BJ (cell line): Measurements from ENCODE around the gene SFXN4. TPM values are rescaled to one million over a fixed set of nuclear protein-coding genes. Genes with fewer than 3 reads are reported as not detected.
"Not testable (repeated sequence)": the region's sequence is repeated elsewhere in the genome, so short reads cannot be mapped to it uniquely, and the experiment has no call there.

Experiments used
- CTCF ChIA-PET: fragments of 350-600 bp; formaldehyde crosslinking; extraction: SDS; loops from one replicate; lab custom pipeline; 2021; ENCODE audit warnings: antibody characterized with exemption, inconsistent platforms; lab: Yijun Ruan, JAX
- POLR2A ChIA-PET: fragments of 300-600 bp; sonication (Branson Sonifier 250); formaldehyde crosslinking; extraction: SDS; loops from one replicate; lab custom pipeline; 2021; ENCODE audit warnings: antibody characterized with exemption; lab: Charles Lee
- DNase-seq: peaks from one replicate; pipeline ENCODE4 v3.0.0-alpha.2; 2011; ENCODE audit warnings: low read depth
- H3K27me3 ChIP-seq: 2 replicates; pipeline ENCODE4 v1.6.0; 2011; ENCODE audit warnings: low read length; ENCODE audit not compliant: control insufficient read depth, insufficient read depth
- H3K36me3 ChIP-seq: 2 replicates; pipeline ENCODE4 v1.5.1; 2011; ENCODE audit warnings: low read length; ENCODE audit not compliant: control insufficient read depth, insufficient read depth
- H3K4me3 ChIP-seq: 2 replicates; pipeline ENCODE4 v1.5.1; 2011; ENCODE audit warnings: low read depth, mild to moderate bottlenecking, control low read depth, low read length
- CTCF ChIP-seq: IDR thresholded peaks from 2 replicates; pipeline ENCODE4 v1.5.1; 2011; ENCODE audit warnings: low read depth, mild to moderate bottlenecking, control low read depth, inconsistent platforms, low read length, moderate library complexity; ENCODE audit not compliant: insufficient read depth
- polyA plus RNA-seq: library from polyadenylated mRNA; depleted of rRNA; stranded (reverse); fragments of >200 nt; gene quantifications from 2 replicates; pipeline ENCODE4 v1.2.3, GENCODE V29; 2011

The SFXN4 gene
- polyA plus RNA-seq, 1 experiment = 9.6 TPM

GRCh38 chr10:119116326-119116951 is 49.1 kb downstream of the SFXN4 start:
- DNase-seq = no peak
- POLR2A ChIA-PET = interaction anchor here (0.7 kb wide), 1 partner anchor 35 kb away, joined by 3 read pairs; no protein-coding TSS in a partner anchor
- Histone ChIP-seq H3K36me3 (peaks cover 6% of the 10 kb centered on the region), H3K4me3 (no peak overlapping the region), H3K27me3 (no peaks in the 10 kb centered on the region)
- no peak for TF ChIP-seq CTCF
- CTCF ChIA-PET = interaction anchor here (0.8 to 1.7 kb wide), 3 partner anchors 8 to 90 kb away, joined by 3 to 5 read pairs (median 4); partner anchors contain the start of gene GRK5

GRCh38 chr10:119115926-119116325 is 49.6 kb downstream of the SFXN4 start:
- DNase-seq = no peak
- Histone ChIP-seq H3K36me3 (peaks cover 6% of the 10 kb centered on the region), H3K4me3 (no peak overlapping the region), H3K27me3 (no peaks in the 10 kb centered on the region)
- CTCF ChIA-PET = interaction anchor here (1.5 to 1.7 kb wide), 2 partner anchors 84 to 91 kb away, joined by 4 to 5 read pairs; partner anchors contain the start of gene GRK5
- no peak for TF ChIP-seq CTCF
- POLR2A ChIA-PET = interaction anchor here (0.7 kb wide), 1 partner anchor 34 kb away, joined by 3 read pairs; no protein-coding TSS in a partner anchor

GRCh38 chr10:119113751-119114732 is 51.5 kb downstream of the SFXN4 start:
- Histone ChIP-seq H3K27me3 (no peaks in the 10 kb centered on the region), H3K4me3 (no peak overlapping the region), H3K36me3 (peaks cover 6% of the 10 kb centered on the region)
- ChIA-PET CTCF (interaction anchor here (0.5 kb wide), 1 partner anchor 274 kb away, joined by 4 read pairs; no protein-coding TSS in a partner anchor), POLR2A (no interaction called here)
- DNase-seq = peak; percentile 90
- TF ChIP-seq CTCF = no peak

- H3K27me3 ChIP-seq = no peaks in the 10 kb centered on the region
- DNase-seq = peak; percentile 49
- POLR2A ChIA-PET = interaction anchor here (0.6 to 0.7 kb wide), 3 partner anchors 20 to 94 kb away, joined by 3 to 16 read pairs (median 10); no protein-coding TSS in a partner anchor
- H3K36me3 ChIP-seq = peaks cover 4% of the 10 kb centered on the region; the same call in 1 of the 2 replicates
- CTCF ChIA-PET = interaction anchor here (0.6 kb wide), 1 partner anchor 32 kb away, joined by 4 read pairs; no protein-coding TSS in a partner anchor
- TF ChIP-seq CTCF = no peak
- H3K4me3 ChIP-seq = no peak overlapping the region
Observed at GRCh38 chr10:119112056-119112455, 53.5 kb downstream of the SFXN4 start.

- POLR2A ChIA-PET, DNase-seq, H3K27me3 ChIP-seq, H3K4me3 ChIP-seq, CTCF ChIA-PET, H3K36me3 ChIP-seq: not testable (repeated sequence)
Observed at GRCh38 chr10:119107771-119108170, 57.7 kb downstream of the SFXN4 start.

- H3K36me3 ChIP-seq, H3K4me3 ChIP-seq, CTCF ChIA-PET, H3K27me3 ChIP-seq, POLR2A ChIA-PET, DNase-seq: not testable (repeated sequence)
Observed at GRCh38 chr10:119107106-119107505, 58.4 kb downstream of the SFXN4 start.

- H3K4me3 ChIP-seq, DNase-seq, POLR2A ChIA-PET, H3K36me3 ChIP-seq, H3K27me3 ChIP-seq: not testable (repeated sequence)
- CTCF ChIA-PET = interaction anchor here (0.6 kb wide), 1 partner anchor 102 kb away, joined by 3 read pairs; the partner anchor contains the start of gene GRK5
Observed at GRCh38 chr10:119105899-119106298, 59.6 kb downstream of the SFXN4 start.
